Measurements from ENCODE around the gene HK1.

Gene HK1

DNA sequence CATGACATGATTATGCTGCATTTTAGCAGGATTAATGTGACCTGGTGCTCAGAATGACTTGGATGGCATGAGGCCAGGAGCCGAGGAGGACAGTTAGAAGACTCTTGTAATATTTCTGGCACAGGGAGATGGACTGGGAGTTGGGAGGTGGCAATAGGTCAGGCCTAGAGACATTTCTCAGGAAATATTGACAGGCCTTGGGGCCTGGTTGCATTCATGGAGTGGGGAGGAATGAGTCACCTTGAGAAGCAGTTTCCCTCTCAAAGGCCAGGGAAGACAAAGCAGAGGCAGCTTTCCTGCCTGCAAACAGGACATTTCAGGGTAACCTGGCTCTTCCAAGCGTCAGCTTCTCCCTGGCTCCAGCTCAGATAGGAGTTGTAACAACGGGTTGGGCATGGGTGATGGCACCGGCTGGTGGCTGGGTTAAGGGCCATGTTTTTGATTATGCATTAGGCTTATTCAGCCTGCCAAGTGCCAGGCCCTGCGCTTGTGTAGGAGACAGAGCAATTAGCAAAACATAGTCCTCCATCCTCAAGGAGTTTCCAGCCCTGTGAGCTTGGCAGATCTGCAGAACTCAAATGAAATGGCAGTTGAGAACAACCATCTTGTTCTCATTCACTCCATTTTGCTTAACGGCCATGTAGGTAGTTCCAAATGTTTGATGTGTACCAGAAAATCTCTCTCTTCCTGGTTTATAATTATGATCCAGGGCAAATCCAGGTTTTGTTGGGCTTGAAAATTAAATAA lies 38.2 kb downstream of the HK1 start:
- no peak overlapping the region for H4K91ac ChIP-seq (ENCODE audit: low read depth, low read length, poor library complexity)
- H2BK15ac ChIP-seq (ENCODE audit: low read length) = no peak overlapping the region
- peaks cover 7% of the 10 kb centered on the region in 2 donors for H3K4me1 ChIP-seq (ENCODE audit: control insufficient read depth in 2 of 2, insufficient read depth in 1 of 2, low read depth in 1 of 2, low read length in 2 of 2)
- peaks cover 0 to 42% (median 3%) of the 10 kb centered on the region in 3 experiments for H3K27me3 ChIP-seq (ENCODE audit: control insufficient read depth in 3 of 3, insufficient read depth in 3 of 3, low read depth in 1 of 3, low read length in 3 of 3)
- no peak overlapping the region for H2BK5ac ChIP-seq (ENCODE audit: low read length)
- no peak overlapping the region for H3K9ac ChIP-seq (ENCODE audit: low read depth, low read length, poor library complexity)
- H2BK120ac ChIP-seq (ENCODE audit: low read depth, low read length) = no peak overlapping the region
- H3K4me3 ChIP-seq (ENCODE audit: low read length in 2 of 2) = no peak overlapping the region
- H3K4me2 ChIP-seq (ENCODE audit: insufficient read depth, low read length, poor library complexity, severe bottlenecking) = no peak overlapping the region
- no peak overlapping the region for H3K18ac ChIP-seq (ENCODE audit: low read length)
- H4K8ac ChIP-seq (ENCODE audit: low read depth, low read length) = no peak overlapping the region
- no peak overlapping the region for H2BK12ac ChIP-seq (ENCODE audit: low read length)
- H2AFZ ChIP-seq (ENCODE audit: low read length) = peak overlapping the region; percentile 8
- no CpG with 5 or more reads among the region's 6 CpGs for WGBS, 2 donors (ENCODE audit: extremely low coverage in 2 of 2, insufficient read length in 2 of 2, insufficient replicate concordance in 1 of 2)
- no peaks in the 10 kb centered on the region for H3K9me3 ChIP-seq (replicated peaks in 1 of 2; ENCODE audit: control insufficient read depth in 2 of 2, insufficient read depth in 1 of 2, low read depth in 1 of 2, low read length in 2 of 2)
- no peak overlapping the region for H3K23ac ChIP-seq (ENCODE audit: low read depth, low read length, poor library complexity)
- no peaks in the 10 kb centered on the region for H3K36me3 ChIP-seq (replicated peaks in 1 of 2; ENCODE audit: control insufficient read depth in 2 of 2, insufficient read depth in 2 of 2, low read length in 2 of 2)
- no peak for DNase-seq (ENCODE audit: low spot score)
- no peak overlapping the region for H3K4ac ChIP-seq (ENCODE audit: low read length)
- H2AK5ac ChIP-seq (ENCODE audit: low read depth, low read length) = no peak overlapping the region
- no peak overlapping the region for H3K27ac ChIP-seq (replicated peaks; ENCODE audit: low read length)
- peaks cover 4% of the 10 kb centered on the region for H3K79me1 ChIP-seq (ENCODE audit: low read depth, low read length)
- no peak overlapping the region for H3K14ac ChIP-seq (ENCODE audit: low read length)

DNA sequence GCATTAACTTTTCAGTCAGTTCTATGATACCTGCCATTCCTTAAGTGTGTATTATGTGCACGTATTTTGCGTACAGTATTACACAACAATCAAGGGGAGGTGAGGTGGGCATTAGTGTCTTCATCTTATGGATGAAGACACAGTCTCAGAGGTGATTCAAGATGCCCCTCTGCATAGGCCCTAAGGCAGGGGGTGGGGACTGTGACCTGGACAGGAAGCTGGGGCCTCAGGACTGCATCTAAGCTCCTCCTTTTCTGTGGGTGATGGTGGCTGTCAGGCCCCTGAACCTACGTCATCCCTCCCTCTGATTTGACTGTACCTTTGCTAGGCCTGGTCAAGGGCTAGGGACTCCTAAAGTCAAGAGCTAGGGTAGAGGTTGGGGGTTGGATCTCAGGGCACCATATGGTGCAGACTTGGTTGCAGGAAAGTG lies 38.9 kb downstream of the HK1 start:
- no peak overlapping the region for H4K8ac ChIP-seq (ENCODE audit: low read depth, low read length)
- H3K4me1 ChIP-seq (ENCODE audit: control insufficient read depth in 2 of 2, insufficient read depth in 1 of 2, low read depth in 1 of 2, low read length in 2 of 2) = peaks cover 7% of the 10 kb centered on the region in 2 donors
- WGBS, 2 donors (ENCODE audit: extremely low coverage in 2 of 2, insufficient read length in 2 of 2, insufficient replicate concordance in 1 of 2) = no CpG with 5 or more reads among the region's 3 CpGs
- H2BK5ac ChIP-seq (ENCODE audit: low read length) = no peak overlapping the region
- no peak overlapping the region for H2BK15ac ChIP-seq (ENCODE audit: low read length)
- H3K79me1 ChIP-seq (ENCODE audit: low read depth, low read length) = peaks cover 4% of the 10 kb centered on the region
- no peak overlapping the region for H3K14ac ChIP-seq (ENCODE audit: low read length)
- H2BK12ac ChIP-seq (ENCODE audit: low read length) = no peak overlapping the region
- no peak overlapping the region for H3K4me2 ChIP-seq (ENCODE audit: insufficient read depth, low read length, poor library complexity, severe bottlenecking)
- H3K18ac ChIP-seq (ENCODE audit: low read length) = no peak overlapping the region
- H2AK5ac ChIP-seq (ENCODE audit: low read depth, low read length) = no peak overlapping the region
- H2AFZ ChIP-seq (ENCODE audit: low read length) = peak overlapping the region; percentile 99
- H3K9ac ChIP-seq (ENCODE audit: low read depth, low read length, poor library complexity) = no peak overlapping the region
- H3K27ac ChIP-seq (replicated peaks; ENCODE audit: low read length) = no peak overlapping the region
- no peak overlapping the region for H3K23ac ChIP-seq (ENCODE audit: low read depth, low read length, poor library complexity)
- no peaks in the 10 kb centered on the region for H3K36me3 ChIP-seq (replicated peaks in 1 of 2; ENCODE audit: control insufficient read depth in 2 of 2, insufficient read depth in 2 of 2, low read length in 2 of 2)
- H3K4ac ChIP-seq (ENCODE audit: low read length) = no peak overlapping the region
- H2BK120ac ChIP-seq (ENCODE audit: low read depth, low read length) = no peak overlapping the region
- no peak overlapping the region for H3K4me3 ChIP-seq (ENCODE audit: low read length in 2 of 2)
- H4K91ac ChIP-seq (ENCODE audit: low read depth, low read length, poor library complexity) = no peak overlapping the region
- no peaks in the 10 kb centered on the region for H3K9me3 ChIP-seq (replicated peaks in 1 of 2; ENCODE audit: control insufficient read depth in 2 of 2, insufficient read depth in 1 of 2, low read depth in 1 of 2, low read length in 2 of 2)
- no peak for DNase-seq (ENCODE audit: low spot score)
- peaks cover 0 to 37% (median 3%) of the 10 kb centered on the region in 3 experiments for H3K27me3 ChIP-seq (ENCODE audit: control insufficient read depth in 3 of 3, insufficient read depth in 3 of 3, low read depth in 1 of 3, low read length in 3 of 3)

GRCh38 chr10:69317626-69318105 lies 39.4 kb downstream of the HK1 start:
- H3K27me3 ChIP-seq (ENCODE audit: control insufficient read depth in 3 of 3, insufficient read depth in 3 of 3, low read depth in 1 of 3, low read length in 3 of 3) = peaks cover 0 to 36% (median 3%) of the 10 kb centered on the region in 3 experiments
- H2BK12ac ChIP-seq (ENCODE audit: low read length) = no peak overlapping the region
- peak overlapping the region; percentile 83 for H3K23ac ChIP-seq (ENCODE audit: low read depth, low read length, poor library complexity)
- H4K8ac ChIP-seq (ENCODE audit: low read depth, low read length) = peak overlapping the region; percentile 98
- H2AFZ ChIP-seq (ENCODE audit: low read length) = peak overlapping the region; percentile 99
- whole genome bisulfite sequencing, 2 donors (ENCODE audit: extremely low coverage in 2 of 2, insufficient read length in 2 of 2, insufficient replicate concordance in 1 of 2) = no CpG with 5 or more reads among the region's 8 CpGs
- H3K9me3 ChIP-seq (replicated peaks in 1 of 2; ENCODE audit: control insufficient read depth in 2 of 2, insufficient read depth in 1 of 2, low read depth in 1 of 2, low read length in 2 of 2) = no peaks in the 10 kb centered on the region
- H3K4me3 ChIP-seq (ENCODE audit: low read length in 2 of 2) = peak overlapping the region; percentile 65 to 95
- H3K4me1 ChIP-seq (ENCODE audit: control insufficient read depth in 2 of 2, insufficient read depth in 1 of 2, low read depth in 1 of 2, low read length in 2 of 2) = peaks cover 7% of the 10 kb centered on the region in 2 donors
- no peak overlapping the region for H3K9ac ChIP-seq (ENCODE audit: low read depth, low read length, poor library complexity)
- H3K79me1 ChIP-seq (ENCODE audit: low read depth, low read length) = peaks cover 4% of the 10 kb centered on the region
- no peaks in the 10 kb centered on the region for H3K36me3 ChIP-seq (replicated peaks in 1 of 2; ENCODE audit: control insufficient read depth in 2 of 2, insufficient read depth in 2 of 2, low read length in 2 of 2)
- no peak overlapping the region for H2BK5ac ChIP-seq (ENCODE audit: low read length)
- H4K91ac ChIP-seq (ENCODE audit: low read depth, low read length, poor library complexity) = no peak overlapping the region
- H3K18ac ChIP-seq (ENCODE audit: low read length) = peak overlapping the region; percentile 92
- H3K14ac ChIP-seq (ENCODE audit: low read length) = no peak overlapping the region
- no peak for DNase-seq (ENCODE audit: low spot score)
- H3K27ac ChIP-seq (replicated peaks; ENCODE audit: low read length) = no peak overlapping the region
- peak overlapping the region; percentile 95 for H3K4me2 ChIP-seq (ENCODE audit: insufficient read depth, low read length, poor library complexity, severe bottlenecking)
- H3K4ac ChIP-seq (ENCODE audit: low read length) = no peak overlapping the region
- H2AK5ac ChIP-seq (ENCODE audit: low read depth, low read length) = no peak overlapping the region
- H2BK15ac ChIP-seq (ENCODE audit: low read length) = no peak overlapping the region
- no peak overlapping the region for H2BK120ac ChIP-seq (ENCODE audit: low read depth, low read length)

DNA sequence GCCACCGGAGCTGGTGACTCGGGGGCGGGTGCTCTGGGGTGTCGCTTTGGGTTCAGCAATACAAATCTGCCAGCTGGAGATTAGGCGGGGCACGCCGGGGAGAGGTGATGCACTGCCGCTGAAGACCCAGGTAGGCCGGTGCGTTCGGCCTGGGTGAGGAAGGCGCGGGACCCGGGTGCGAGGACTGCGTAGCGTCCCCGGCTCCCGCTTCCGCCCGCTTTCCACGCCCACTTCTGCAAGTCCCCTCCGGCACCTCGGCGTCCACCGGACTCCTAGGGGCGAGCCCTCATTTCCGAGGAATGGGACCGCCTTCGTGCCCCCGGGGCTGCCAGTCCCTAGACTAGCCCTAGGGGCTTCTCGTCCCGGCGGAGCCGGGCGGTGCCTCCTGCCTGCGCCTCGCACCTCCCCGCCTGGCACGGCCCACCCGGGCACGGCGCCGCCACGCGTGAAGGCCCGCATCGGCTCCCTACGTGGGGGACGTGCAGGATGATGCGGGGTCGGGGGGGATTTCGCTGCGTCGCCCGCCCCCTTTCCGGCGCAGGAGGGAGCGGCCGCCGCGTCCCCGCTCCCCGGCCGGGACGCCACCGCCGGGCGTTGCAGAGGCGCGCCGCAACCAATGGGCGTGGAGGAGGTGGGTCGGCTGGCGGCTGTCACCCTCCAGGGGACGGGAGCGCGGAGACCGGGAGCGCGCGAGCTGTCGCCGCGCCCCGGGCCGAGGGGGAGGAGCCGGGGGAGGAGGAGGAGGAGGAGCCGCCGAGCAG lies 40.0 kb downstream of the HK1 start:
- peaks cover 0 to 30% (median 3%) of the 10 kb centered on the region in 3 experiments for H3K27me3 ChIP-seq (ENCODE audit: control insufficient read depth in 3 of 3, insufficient read depth in 3 of 3, low read depth in 1 of 3, low read length in 3 of 3)
- H3K4ac ChIP-seq (ENCODE audit: low read length) = no peak overlapping the region
- no peak overlapping the region for H4K91ac ChIP-seq (ENCODE audit: low read depth, low read length, poor library complexity)
- no peak overlapping the region for H2BK15ac ChIP-seq (ENCODE audit: low read length)
- peak overlapping the region; percentile 98 for H4K8ac ChIP-seq (ENCODE audit: low read depth, low read length)
- H2AK5ac ChIP-seq (ENCODE audit: low read depth, low read length) = no peak overlapping the region
- no peaks in the 10 kb centered on the region for H3K36me3 ChIP-seq (replicated peaks in 1 of 2; ENCODE audit: control insufficient read depth in 2 of 2, insufficient read depth in 2 of 2, low read length in 2 of 2)
- H2AFZ ChIP-seq (ENCODE audit: low read length) = peak overlapping the region; percentile 99
- H3K18ac ChIP-seq (ENCODE audit: low read length) = peak overlapping the region; percentile 92
- no peak overlapping the region for H2BK120ac ChIP-seq (ENCODE audit: low read depth, low read length)
- peaks cover 4% of the 10 kb centered on the region for H3K79me1 ChIP-seq (ENCODE audit: low read depth, low read length)
- peak overlapping the region; percentile 83 for H3K23ac ChIP-seq (ENCODE audit: low read depth, low read length, poor library complexity)
- peak overlapping the region; percentile 57 for H3K27ac ChIP-seq (replicated peaks; ENCODE audit: low read length)
- H3K4me1 ChIP-seq (ENCODE audit: control insufficient read depth in 2 of 2, insufficient read depth in 1 of 2, low read depth in 1 of 2, low read length in 2 of 2) = peaks cover 7% of the 10 kb centered on the region in 2 donors
- H2BK12ac ChIP-seq (ENCODE audit: low read length) = no peak overlapping the region
- peak overlapping the region; percentile 95 for H3K4me2 ChIP-seq (ENCODE audit: insufficient read depth, low read length, poor library complexity, severe bottlenecking)
- no peak overlapping the region for H2BK5ac ChIP-seq (ENCODE audit: low read length)
- peak; percentile 86 for DNase-seq (ENCODE audit: low spot score)
- H3K4me3 ChIP-seq (ENCODE audit: low read length in 2 of 2) = peak overlapping the region; percentile 65 to 98
- no CpG with 5 or more reads among the region's 90 CpGs for WGBS, 2 donors (ENCODE audit: extremely low coverage in 2 of 2, insufficient read length in 2 of 2, insufficient replicate concordance in 1 of 2)
- H3K14ac ChIP-seq (ENCODE audit: low read length) = peak overlapping the region; percentile 61
- peak overlapping the region; percentile 98 for H3K9ac ChIP-seq (ENCODE audit: low read depth, low read length, poor library complexity)
- H3K9me3 ChIP-seq (replicated peaks in 1 of 2; ENCODE audit: control insufficient read depth in 2 of 2, insufficient read depth in 1 of 2, low read depth in 1 of 2, low read length in 2 of 2) = no peaks in the 10 kb centered on the region

All from neuronal stem cell (in vitro differentiated cells).